Osteocyte (in vitro differentiated cells): ENCODE data around the gene ACTL8. TPM values are rescaled to one million over a fixed set of nuclear protein-coding genes. Genes with fewer than 3 reads are reported as not detected.

Source experiments
- DNase-seq: peaks from one replicate; pipeline ENCODE4 v3.0.0; 2021; ENCODE audit warnings: mixed read lengths; ENCODE audit not compliant: unreplicated experiment; ENCODE audit errors: extremely low spot score
- H3K27ac Mint-ChIP-seq: one replicate; pipeline ENCODE4 v1.8.0; 2021; ENCODE audit warnings: mild to moderate bottlenecking, mixed read lengths; ENCODE audit not compliant: unreplicated experiment
- H3K27me3 Mint-ChIP-seq: one replicate; pipeline ENCODE4 v1.8.0; 2021; ENCODE audit warnings: mixed read lengths; ENCODE audit not compliant: unreplicated experiment
- H3K36me3 Mint-ChIP-seq: one replicate; pipeline ENCODE4 v1.8.0; 2021; ENCODE audit warnings: mixed read lengths; ENCODE audit not compliant: unreplicated experiment
- H3K4me1 Mint-ChIP-seq: one replicate; pipeline ENCODE4 v1.8.0; 2021; ENCODE audit warnings: mixed read lengths; ENCODE audit not compliant: unreplicated experiment
- H3K4me3 Mint-ChIP-seq: one replicate; pipeline ENCODE4 v1.8.0; 2021; ENCODE audit warnings: mild to moderate bottlenecking, moderate library complexity, mixed read lengths; ENCODE audit not compliant: unreplicated experiment
- H3K9me3 Mint-ChIP-seq: one replicate; pipeline ENCODE4 v1.8.0; 2021; ENCODE audit warnings: mixed read lengths; ENCODE audit not compliant: unreplicated experiment
- total RNA-seq: library from RNA; stranded (reverse); gene quantifications from 2 replicates; pipeline ENCODE4 v1.2.1, GENCODE V29; 2021
- TF ChIP-seq, protein P1 (sequence below): fragments of 200-600 bp; sonication (generic); IDR thresholded peaks from 2 replicates; pipeline ENCODE4 v1.5.0; 2021; ENCODE audit warnings: antibody characterized with exemption, mild to moderate bottlenecking, moderate library complexity

Gene ACTL8
- total RNA-seq, 1 donor from 2014 or later, result not detected

DNA sequence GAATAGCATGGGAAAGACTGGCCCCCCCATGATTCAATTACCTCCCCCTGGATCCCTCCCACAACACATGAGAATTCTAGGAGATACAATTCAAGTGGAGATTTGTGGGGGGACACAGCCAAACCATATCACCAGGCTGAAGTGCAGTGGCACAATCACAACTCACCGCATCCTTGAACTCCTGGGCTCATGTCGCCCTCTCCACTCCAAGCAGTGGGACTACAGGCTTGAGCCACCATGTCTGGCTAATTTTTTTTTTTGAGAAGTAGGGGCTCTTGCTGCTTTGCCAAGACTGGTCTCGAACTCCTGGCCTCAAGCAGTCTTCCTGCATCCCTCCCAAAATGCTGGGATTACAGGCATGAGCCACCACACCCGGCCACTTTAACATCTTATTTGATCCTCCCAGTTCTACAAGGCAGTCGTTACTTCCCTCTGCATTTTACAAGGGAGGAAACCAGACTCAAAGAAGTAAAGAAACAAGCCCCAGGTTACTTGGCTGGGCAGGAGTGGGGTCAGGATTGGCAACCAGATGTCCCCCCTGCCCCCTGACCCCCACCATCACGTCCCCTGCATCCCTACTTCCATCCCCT, 26.9 kb upstream of the ACTL8 start:
- Mint-ChIP-seq H3K4me1 (no peaks in the 10 kb centered on the region), H3K4me3 (no peak overlapping the region), H3K9me3 (no peaks in the 10 kb centered on the region), H3K36me3 (no peaks in the 10 kb centered on the region), H3K27me3 (peaks cover 20% of the 10 kb centered on the region), H3K27ac (no peak overlapping the region)
- TF ChIP-seq, protein P1, sequence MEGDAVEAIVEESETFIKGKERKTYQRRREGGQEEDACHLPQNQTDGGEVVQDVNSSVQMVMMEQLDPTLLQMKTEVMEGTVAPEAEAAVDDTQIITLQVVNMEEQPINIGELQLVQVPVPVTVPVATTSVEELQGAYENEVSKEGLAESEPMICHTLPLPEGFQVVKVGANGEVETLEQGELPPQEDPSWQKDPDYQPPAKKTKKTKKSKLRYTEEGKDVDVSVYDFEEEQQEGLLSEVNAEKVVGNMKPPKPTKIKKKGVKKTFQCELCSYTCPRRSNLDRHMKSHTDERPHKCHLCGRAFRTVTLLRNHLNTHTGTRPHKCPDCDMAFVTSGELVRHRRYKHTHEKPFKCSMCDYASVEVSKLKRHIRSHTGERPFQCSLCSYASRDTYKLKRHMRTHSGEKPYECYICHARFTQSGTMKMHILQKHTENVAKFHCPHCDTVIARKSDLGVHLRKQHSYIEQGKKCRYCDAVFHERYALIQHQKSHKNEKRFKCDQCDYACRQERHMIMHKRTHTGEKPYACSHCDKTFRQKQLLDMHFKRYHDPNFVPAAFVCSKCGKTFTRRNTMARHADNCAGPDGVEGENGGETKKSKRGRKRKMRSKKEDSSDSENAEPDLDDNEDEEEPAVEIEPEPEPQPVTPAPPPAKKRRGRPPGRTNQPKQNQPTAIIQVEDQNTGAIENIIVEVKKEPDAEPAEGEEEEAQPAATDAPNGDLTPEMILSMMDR, result no peak
- no peak for DNase-seq

GRCh38 chr1:17729248-17729647, 25.9 kb upstream of the ACTL8 start:
- Mint-ChIP-seq H3K36me3 (no peaks in the 10 kb centered on the region), H3K4me3 (no peak overlapping the region), H3K27ac (no peak overlapping the region), H3K9me3 (no peaks in the 10 kb centered on the region), H3K27me3 (peaks cover 14% of the 10 kb centered on the region), H3K4me1 (no peaks in the 10 kb centered on the region)
- TF ChIP-seq, protein P1, result no peak
- no peak for DNase-seq

DNA sequence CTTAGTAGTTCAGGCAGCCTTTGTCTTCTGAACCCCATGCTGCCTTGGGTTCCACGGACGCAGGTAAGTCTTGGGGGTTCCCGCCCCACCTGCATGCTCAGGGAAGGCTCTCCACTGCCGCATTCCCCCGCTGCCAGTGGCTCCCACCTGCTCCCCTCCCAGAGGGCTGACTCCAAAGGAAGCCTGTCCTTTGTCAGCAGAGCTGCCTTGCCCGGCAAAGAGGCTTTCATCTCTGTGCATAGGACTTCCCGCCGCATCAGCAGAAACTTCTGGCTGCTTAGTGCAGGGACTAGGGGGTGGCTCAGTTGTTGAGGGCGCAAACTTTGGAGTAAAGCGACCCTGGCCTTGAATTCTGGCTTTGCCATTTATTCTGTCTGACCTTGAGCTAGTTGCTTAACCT, 25.2 kb upstream of the ACTL8 start:
- TF ChIP-seq, protein P1, result no peak
- peaks cover 14% of the 10 kb centered on the region for H3K27me3 Mint-ChIP-seq
- no peak overlapping the region for H3K4me3 Mint-ChIP-seq
- no peaks in the 10 kb centered on the region for H3K9me3 Mint-ChIP-seq
- no peak overlapping the region for H3K27ac Mint-ChIP-seq
- no peak for DNase-seq
- H3K36me3 Mint-ChIP-seq, result no peaks in the 10 kb centered on the region
- no peaks in the 10 kb centered on the region for H3K4me1 Mint-ChIP-seq

DNA sequence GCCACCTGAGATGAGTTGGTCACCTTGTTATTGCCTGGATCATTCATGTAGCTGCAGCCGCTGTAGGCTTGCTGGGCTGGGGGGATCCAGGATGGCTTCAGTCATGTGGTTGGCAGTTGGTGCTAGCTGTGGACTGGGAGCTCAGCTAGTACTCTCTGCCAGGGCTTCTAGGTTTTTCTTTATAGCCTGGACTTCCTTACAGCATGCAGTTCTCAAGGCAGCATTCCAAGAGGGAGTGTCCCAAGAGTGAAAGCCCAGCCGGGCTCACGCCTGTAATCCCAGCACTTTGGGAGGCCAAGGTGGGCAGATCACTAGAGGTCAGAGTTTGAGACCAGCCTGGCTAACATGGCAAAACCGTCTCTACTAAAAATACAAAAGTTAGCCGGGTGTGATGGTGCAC, 23.7 kb upstream of the ACTL8 start:
- Mint-ChIP-seq H3K4me3 (no peak overlapping the region), H3K27ac (no peak overlapping the region), H3K9me3 (no peaks in the 10 kb centered on the region), H3K4me1 (no peaks in the 10 kb centered on the region), H3K36me3 (no peaks in the 10 kb centered on the region), H3K27me3 (peaks cover 7% of the 10 kb centered on the region)
- no peak for DNase-seq
- TF ChIP-seq, protein P1, result no peak

GRCh38 chr1:17732475-17732874, 22.7 kb upstream of the ACTL8 start:
- no peaks in the 10 kb centered on the region for H3K9me3 Mint-ChIP-seq
- TF ChIP-seq, protein P1, result no peak
- H3K27ac Mint-ChIP-seq, result no peak overlapping the region
- H3K36me3 Mint-ChIP-seq, result no peaks in the 10 kb centered on the region
- H3K4me1 Mint-ChIP-seq, result no peaks in the 10 kb centered on the region
- H3K27me3 Mint-ChIP-seq, result peaks cover 2% of the 10 kb centered on the region
- H3K4me3 Mint-ChIP-seq, result no peak overlapping the region
- no peak for DNase-seq
